ENCODE results near the gene PAPLN.

Gene PAPLN

DNA sequence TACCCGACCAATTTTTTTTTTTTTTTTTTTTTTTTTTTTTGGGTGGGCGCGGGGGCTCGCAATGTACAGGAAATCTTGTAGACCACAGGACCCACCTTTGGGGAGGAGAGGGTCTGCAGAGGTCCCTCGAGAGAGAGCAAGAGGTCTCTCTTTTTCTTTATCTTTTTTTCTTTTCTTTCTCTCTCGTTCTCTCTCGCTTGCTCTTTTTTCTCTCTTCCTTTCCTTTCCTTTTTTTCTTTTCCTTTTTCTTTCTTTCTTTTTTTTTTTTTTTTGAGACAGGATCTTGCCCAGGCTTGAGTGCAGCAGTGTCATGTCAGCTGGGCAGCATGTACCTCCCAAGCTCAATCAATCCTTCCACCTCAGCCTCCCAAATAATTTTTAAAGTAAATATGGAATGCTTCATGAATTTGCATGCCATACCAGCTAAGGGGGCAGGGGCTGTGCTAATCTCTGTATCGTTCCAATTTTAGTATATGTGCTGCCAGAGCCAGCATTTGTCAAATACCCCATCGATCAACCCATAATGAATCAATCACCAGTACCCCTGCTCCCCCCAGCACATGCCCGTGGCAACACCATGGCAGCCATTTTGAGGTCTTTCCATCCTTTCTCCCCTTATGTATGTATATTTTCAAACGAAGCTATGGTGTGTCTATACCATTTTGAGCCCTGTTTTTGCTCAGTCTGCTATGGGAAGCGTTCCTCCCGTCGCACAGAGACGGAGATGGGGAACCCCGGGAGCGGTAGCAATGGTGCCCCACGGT lies 9.3 kb downstream of the PAPLN start:
- no peak for DNase-seq (ENCODE audit: low read depth)

DNA sequence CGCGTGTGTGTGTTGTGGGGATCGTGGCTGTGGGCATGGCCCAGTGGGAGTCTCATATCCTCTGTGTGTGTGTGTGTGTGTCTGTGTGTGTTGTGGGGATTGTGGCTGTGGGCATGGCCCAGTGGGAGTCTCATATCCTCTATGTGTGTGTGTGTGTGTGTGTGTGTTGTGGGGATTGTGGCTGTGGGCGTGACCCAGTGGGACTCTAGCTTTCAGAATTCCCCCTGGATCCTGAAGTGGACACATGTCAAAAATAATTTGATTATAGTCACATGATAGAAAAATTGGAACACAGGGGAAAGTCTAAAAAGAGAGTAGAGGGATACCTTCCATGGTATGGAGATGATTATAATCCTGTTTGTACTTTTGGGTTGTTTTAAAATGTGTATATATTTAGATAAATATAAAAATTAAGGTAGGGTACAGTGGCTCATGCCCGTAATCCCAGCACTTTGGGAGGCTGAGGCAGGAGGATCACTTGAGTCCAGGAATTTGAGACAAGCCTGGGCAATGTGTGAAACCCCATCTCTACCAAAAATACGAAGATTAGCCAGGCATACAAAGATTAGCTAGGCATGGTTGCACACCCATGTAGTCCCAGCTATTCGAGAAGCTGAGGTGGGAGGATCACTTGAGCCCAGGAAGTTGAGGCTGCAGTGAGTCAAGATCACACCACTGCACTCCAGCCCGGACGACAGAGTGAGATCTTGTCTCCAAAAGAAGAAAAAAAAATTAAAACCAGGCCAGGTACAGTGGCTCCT lies 11.0 kb downstream of the PAPLN start:
- no peak for DNase-seq (ENCODE audit: low read depth)

DNA sequence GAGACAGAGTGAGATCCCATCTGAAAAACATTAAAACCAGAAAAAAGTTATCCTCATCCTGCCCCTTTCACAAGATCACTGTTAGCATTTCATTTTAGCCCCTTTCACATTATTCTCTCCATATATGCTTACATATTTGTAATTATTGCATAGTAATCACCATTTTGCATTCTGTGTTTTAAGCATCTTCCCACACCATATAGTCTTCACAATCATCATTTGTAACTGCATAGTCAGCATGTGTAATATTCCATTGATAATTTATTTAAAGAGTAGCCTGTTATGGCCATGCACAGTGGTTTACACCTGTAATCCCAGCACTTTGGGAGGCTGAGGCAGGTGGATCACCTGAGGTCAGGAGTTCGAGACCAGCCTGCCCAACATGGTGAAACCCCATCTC lies 11.8 kb downstream of the PAPLN start:
- DNase-seq (ENCODE audit: low read depth), result no peak

DNA sequence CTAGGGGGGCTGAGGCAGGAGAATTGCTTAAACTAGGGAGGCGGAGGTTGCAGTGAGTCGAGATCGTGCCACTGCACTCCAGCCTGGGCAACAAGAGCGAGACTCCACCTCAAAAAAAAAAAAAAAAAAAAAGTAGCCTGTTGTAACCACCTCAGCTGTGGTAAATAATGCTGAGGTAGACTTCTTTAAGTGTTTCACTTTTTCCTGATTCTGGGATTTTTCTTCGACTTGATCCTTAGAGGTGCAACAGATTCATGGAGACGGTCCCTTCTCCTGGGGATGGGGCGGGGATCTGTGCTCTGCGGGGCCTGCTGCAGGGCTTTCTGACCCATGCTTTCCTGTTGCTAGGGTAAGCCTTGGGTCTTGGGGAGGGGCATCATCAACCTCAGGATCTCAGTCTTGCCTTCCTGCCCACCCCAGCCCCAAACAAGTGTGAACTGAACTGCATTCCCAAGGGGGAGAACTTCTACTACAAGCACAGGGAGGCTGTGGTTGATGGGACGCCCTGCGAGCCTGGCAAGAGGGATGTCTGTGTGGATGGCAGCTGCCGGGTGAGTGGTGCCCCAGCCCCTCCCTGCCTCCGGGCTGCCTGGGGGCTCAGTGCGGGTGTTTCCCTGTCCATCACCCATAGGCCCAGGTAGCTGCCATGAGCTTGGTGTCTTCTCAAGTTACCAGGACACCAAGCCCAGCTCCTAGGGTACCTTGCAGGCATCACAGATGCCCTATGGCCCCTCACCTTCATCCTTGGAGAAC lies 12.4 kb downstream of the PAPLN start:
- no peak for DNase-seq (ENCODE audit: low read depth)

DNA sequence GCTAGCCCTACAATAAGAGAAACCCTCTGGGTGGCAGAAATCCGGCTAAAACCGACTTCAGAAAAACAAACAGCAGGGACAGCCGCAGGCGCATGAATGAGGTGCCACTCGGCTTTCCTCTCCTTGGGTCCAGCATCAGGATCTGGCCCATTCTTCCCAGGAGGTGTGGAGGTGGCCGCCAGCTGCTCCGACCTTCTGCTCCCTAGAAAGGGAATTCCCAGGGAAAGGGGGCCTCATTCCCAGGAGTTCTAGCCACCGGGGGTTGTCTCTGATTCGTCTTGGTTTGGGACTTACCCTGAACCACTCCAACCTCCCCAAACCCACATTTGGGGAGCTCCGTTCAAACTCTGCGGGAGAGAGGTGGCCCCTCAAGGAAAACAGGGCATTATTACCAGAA lies 13.0 kb downstream of the PAPLN start:
- no peak for DNase-seq (ENCODE audit: low read depth)

DNA sequence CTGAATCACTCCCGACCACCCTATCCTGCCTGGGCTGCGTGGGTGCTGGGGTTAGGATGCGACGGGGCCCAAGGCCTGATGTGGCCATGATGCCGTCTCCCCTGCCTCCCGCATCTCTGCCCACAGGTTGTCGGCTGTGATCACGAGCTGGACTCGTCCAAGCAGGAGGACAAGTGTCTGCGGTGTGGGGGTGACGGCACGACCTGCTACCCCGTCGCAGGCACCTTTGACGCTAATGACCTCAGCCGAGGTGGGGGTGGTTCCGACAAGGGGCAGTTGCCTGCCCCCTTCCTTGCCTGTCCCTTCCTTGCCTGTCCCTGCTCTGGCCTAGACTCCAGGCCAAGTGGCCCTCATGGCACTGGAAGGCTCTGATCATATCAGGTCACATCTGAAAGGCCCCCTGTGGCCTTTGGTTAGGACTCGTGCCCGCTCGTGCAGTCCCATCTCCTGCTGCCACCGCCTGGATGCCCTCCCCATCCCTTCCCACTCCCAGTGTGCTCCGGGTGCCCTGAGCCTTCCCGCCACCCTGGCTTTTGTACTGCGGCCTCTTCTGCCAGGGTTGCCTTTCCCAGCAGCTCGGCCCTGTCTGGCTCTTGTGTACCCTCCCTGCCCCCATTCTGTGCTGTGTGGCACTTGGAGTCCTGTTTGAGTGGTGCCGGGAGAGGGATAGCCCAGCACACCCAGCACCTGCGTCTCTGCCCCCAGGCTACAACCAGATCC lies 13.6 kb downstream of the PAPLN start:
- no peak for DNase-seq (ENCODE audit: low read depth)

DNA sequence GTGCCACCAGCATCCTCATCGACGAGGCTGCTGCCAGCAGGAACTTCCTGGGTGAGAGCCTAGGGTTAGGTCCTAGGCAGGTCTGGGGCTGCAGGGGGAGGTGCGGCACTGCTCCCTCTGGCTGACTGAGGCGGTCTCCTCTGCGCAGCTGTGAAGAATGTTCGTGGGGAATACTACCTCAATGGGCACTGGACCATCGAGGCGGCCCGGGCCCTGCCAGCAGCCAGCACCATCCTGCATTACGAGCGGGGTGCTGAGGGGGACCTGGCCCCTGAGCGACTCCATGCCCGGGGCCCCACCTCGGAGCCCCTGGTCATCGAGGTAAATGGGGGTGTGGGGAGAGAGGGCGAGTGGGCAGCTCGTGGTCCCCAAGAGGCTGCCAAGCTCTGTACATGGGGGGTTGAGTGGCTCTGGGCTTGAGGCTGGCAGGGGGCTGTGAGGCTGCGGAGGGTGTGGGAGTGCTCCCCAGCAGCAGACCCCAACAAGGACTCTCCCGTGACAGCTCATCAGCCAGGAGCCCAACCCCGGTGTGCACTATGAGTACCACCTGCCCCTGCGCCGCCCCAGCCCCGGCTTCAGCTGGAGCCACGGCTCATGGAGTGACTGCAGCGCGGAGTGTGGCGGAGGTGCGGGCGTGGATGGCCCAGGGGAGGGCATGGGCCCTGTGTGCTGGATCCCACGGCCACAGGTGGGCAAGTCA lies 14.4 kb downstream of the PAPLN start:
- no peak for DNase-seq (ENCODE audit: low read depth)

DNA sequence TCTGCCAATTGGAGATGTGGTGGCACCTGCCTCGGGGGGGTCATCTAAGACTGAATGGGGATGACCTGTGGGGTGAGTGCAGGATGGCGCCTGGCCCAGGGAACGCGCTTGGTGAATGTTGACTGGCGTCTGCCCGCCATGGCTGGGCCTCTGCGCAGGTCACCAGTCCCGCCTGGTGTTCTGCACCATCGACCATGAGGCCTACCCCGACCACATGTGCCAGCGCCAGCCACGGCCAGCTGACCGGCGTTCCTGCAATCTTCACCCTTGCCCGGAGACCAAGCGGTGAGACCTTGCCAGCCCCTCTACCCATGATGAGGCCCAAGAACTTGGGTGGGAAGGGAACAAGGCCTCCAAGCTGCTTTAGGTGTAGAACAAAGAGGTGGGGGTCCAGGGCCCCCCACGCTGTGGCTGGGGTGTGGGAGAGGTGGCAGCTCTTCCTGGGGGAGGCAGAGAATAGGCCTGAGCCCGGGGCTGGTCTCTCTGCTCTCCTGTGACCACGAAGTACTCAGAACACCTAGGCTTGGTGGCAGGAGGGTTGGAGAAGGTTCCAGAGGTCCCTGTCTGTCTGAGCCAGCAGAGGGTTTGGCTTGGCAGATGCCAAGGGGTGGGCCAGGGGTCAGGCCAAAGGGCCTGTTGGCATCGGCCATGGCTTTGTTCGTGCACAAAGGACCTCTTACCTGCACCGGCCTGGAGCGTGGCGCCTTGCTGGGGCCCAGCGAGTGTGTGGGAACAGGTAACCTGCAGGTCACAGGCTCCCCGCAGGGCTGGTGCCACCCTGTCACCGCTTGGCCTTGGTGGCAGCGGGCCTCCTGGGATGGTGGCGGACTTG lies 15.4 kb downstream of the PAPLN start:
- DNase-seq (ENCODE audit: low read depth), result no peak

DNA sequence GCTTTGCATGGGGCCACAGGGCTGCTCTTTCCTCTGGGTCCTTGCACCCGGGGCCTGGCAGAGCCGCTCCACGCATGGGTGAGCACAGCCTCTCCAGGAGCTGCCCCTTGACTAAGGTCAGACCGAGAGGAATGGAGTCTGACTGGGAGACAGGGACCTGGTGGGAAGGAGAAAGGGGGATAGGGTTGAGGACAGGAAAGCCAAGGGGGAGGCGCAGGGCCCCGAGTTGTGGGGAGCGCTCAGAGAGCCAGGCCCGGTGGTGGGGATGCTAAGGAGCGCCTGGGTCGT lies 16.0 kb downstream of the PAPLN start:
- DNase-seq (ENCODE audit: low read depth), result no peak

DNA sequence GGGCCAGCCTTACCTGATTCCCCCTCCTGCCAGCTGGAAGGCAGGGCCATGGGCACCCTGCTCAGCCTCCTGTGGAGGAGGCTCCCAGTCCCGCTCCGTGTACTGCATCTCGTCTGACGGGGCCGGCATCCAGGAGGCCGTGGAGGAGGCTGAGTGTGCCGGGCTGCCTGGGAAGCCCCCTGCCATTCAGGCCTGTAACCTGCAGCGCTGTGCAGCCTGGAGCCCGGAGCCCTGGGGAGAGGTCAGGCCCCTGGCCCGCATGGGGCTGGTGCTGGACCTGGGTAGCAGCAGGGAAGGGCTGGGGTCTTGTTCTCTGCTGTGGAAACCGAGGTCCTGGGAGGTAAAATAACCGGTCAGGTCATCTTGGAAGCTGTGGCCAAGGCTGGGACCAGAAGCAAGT lies 16.4 kb downstream of the PAPLN start:
- DNase-seq (ENCODE audit: low read depth), result no peak

DNA sequence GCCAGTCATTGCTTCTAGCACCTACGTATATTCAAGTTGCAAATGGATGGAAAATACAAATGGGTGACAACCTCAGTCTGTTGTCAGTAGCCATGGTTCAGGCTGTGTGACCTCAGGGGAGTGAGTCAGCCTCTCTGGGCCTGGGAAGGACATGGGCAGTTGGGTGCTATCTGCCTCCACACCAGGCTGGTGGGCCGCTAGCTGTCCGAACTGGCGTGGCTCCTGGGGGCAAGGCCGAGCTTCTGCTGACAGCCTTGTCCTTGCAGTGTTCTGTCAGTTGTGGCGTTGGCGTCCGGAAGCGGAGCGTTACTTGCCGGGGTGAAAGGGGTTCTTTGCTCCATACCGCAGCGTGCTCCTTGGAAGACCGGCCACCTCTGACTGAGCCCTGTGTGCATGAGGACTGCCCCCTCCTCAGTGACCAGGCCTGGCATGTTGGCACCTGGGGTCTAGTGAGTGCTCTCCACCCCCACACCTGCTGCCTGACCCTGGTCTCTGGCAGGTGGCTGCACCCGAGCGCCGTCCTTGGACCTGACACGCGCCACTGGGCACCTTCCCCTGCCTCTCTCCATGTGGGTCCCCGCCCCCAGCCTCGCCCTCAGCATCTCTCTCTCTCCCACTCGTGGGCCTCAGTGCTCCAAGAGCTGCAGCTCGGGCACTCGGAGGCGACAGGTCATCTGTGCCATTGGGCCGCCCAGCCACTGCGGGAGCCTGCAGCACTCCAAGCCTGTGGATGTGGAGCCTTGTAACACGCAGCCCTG lies 17.1 kb downstream of the PAPLN start:
- DNase-seq (ENCODE audit: low read depth), result no peak

DNA sequence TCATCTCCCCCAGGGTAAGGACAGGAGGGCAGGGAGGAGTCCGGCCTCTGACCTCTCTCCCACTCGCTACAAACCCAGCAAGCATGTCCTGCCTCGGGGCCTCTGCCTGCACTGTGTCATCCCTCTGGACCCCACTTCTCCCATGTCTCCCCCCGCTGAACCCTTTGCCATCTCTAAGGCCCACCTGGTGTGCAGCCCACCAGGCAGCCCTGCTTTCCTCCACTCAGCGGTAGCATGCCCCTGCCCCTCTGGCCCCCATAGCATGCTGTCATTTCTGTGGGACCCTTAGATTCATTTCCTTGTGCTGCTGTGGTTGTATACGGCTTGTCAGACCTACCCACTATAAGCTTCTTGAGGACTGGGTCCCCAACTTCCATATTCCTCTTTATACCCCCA lies 17.7 kb downstream of the PAPLN start:
- no peak for DNase-seq (ENCODE audit: low read depth)

DNA sequence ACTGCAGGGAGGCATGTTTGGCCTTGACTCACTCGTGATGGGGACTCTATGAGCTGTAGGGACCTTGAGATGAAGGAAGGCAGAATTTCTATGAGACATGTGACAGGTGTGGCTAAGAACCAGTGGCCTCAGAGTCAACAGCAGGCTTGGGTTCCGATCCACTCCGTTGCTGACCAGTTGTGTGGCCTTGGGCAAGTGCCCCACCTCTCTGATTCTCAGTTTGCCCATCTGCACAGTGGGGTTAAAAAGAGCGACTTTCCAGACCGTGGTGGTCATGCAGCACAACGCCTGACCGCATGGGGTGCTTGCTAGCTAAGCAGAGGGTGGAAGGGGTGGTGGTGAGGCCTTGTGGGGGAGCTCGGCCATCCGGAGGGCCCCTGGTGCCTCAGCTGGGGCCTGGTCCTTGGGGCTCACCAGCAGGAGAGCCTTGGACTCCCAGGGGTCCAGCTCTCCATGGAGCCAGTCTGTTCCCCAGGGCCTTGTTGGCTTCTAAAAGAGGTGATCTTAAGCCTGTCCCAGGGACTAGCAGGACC lies 18.5 kb downstream of the PAPLN start:
- no peak for DNase-seq (ENCODE audit: low read depth)

DNA sequence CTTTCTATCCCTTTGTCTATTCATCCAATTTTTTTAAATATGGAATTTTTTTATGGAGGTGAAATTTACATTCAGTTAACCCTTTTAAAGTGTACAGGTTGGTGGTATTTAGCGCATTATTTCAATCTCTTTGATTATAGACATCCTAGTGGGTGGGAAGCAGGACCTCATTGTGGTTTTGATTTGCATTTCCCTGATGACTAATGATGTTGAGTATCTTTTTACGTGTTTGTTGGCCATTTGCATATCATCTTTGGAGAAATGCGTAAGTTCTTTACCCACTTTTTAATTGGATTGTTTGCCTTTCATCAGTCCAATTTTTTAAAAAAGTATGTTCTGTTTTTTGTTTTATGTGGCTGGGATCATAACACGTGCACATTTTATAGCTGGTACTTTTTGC lies 20.8 kb downstream of the PAPLN start:
- DNase-seq (ENCODE audit: low read depth), result no peak

DNA sequence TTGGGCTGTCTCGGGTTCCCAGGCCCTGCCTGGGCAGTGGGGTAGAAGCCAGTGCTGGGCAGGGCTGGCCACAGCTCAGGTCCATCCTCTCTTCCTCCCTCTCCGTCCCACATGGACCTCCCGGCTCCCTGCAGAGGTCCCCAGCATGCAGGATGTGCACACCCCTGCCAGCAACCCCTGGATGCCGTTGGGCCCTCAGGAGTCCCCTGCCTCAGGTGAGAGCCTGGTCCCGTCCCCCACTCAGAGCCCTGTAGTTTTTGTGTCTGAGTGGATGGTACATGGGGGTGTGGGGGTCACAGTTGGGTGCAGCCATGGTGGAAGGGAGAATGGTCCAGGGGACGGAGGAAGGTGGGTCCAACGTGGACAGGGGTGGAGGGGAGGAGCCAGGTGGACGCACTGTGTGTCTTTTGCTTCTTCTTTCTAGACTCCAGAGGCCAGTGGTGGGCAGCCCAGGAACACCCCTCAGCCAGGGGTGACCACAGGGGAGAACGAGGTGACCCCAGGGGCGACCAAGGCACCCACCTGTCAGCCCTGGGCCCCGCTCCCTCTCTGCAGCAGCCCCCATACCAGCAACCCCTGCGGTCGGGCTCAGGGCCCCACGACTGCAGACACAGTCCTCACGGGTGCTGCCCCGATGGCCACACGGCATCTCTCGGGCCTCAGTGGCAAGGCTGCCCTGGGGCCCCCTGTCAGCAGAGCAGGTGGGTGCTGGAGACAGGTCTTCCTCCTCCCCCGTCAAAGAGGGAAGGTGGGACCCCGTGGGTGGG lies 21.7 kb downstream of the PAPLN start:
- DNase-seq (ENCODE audit: low read depth), result no peak

DNA sequence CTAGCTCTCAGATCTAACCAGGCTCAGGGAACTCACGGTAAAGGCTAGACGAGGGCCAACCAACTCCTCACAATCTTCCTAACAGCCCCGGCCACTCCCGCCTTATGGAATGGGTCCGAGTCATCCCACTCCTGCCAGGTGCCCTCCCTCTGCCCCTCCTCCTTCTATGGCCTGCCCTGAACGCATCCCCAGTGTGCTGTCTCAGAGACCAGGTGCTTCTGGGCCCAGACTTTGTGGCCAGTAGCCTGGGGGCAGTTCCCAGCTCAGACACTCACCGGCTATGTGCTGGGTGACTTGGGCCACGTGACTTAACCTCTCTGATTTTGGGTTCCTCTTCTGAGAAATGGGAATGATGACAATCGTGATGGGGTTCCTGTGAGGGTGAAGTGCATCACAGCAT lies 22.5 kb downstream of the PAPLN start:
- no peak for DNase-seq (ENCODE audit: low read depth)

DNA sequence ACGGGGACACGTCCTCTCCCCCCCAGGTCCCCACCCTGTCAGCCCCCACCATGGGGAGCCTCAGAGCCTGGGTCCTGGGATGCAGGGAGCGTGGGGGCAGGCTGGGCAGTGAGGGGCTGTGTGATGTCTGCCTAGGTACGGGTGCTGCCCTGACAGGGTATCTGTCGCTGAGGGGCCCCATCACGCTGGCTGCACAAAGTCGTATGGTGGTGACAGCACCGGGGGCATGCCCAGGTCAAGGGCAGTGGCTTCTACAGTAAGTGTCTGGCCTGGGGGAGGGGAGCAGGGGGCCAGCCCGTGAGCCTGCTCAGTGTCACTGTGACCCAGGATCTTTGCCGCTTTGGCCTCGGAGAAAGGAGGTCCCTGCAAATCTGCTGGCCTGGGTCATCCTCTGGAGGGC lies 23.3 kb downstream of the PAPLN start:
- no peak for DNase-seq (ENCODE audit: low read depth)

DNA sequence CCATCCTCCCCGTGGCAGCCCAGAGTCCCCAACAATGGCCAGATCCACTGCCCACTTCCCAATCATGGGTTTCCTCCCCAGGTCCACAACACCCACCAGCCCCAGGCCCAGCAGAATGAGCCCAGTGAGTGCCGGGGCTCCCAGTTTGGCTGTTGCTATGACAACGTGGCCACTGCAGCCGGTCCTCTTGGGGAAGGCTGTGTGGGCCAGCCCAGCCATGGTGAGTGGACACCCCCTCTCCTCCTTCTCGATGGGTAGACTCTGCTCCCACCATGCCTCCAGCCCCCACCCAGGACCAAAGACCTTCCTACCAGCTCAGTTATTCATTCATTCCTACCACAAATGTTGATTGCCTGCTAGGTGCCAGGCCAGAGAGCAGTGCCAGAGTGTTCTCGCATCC lies 23.8 kb downstream of the PAPLN start:
- DNase-seq (ENCODE audit: low read depth), result no peak

All from activated T-helper 9 cell treated with anti-CD3 and anti-CD28 coated beads, Interleukin-2, amount 50 U/mL, for 16 hours (primary cell).